ENCODE data around the gene EMP3.
A peak's percentile ranks its signal among the peaks of the same experiment; 100 is the strongest.

Gene EMP3

DNA sequence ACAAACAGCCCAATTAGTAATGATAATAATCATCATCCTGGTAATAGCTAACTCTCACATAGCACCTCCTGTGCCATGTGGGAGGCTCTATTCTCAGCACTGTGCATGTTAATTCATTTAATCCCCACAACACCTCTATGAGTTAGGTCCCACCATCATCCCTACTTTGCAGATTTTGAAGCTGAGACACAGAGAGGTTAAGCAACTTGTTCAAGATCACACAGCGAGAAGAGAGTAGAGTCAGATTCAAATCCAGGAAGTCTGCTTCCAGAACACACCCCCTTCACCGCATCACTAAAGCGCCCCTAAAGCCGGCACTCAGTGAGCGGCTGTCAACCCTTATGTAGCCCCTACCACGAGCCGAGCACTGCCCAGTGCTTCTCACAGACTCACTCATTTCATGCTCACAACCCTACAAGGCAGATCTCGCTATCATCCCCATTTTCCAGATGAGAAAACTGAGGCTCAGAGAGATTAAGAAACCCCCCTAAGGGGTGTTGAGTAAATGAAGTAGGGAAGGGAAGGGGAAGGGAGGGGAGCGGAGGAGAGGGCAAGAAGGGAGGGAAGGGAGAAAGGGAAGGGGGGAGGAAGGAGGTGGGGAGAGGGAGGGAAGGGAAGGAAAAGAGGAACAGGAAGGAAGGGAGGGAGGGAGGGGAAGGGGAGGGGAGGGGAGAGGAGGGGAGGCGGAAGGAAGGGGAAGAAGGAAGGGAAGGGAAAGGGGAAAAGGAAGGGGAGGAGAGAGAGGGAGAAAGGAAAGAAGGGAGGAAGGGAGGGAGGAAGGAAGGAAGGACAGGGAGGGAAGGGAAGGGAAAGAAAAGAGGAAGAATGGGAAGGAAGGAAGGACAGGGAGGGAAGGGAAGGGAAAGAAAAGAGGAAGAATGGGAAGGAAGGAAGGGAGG, 16.4 kb downstream of the EMP3 start:
- in situ Hi-C loops (cut with MboI; ENCODE audit: low pct_unique_long_range_greater_than_20kb, low sequenced_read_pairs), result loop anchor here (25.0 kb wide), 1 partner anchor 246 kb away; no protein-coding TSS in a partner anchor

DNA sequence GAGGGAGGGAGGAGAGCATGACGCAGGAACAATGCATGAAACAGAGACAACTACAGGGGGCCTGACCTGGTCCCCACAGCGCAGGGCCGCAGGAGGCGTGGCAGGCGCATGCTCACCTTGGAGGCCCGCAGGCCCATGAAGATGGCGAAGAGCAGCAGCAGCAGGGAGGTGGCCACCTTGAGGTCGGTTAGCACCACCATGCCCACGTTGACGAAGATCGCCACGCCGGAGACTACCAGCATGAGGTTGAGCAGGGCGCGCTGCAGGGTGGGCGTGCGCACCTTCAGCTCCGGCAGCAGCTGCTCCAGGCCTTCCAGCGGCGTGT, 17.0 kb downstream of the EMP3 start:
- DNase-seq, result no peak
- in situ Hi-C loops (cut with MboI; ENCODE audit: low pct_unique_long_range_greater_than_20kb, low sequenced_read_pairs), result loop anchor here (25.0 kb wide), 1 partner anchor 245 kb away; no protein-coding TSS in a partner anchor

More for the DNA sequence above, 16.4 kb downstream of the EMP3 start:
- DNase-seq, result no peak

DNA sequence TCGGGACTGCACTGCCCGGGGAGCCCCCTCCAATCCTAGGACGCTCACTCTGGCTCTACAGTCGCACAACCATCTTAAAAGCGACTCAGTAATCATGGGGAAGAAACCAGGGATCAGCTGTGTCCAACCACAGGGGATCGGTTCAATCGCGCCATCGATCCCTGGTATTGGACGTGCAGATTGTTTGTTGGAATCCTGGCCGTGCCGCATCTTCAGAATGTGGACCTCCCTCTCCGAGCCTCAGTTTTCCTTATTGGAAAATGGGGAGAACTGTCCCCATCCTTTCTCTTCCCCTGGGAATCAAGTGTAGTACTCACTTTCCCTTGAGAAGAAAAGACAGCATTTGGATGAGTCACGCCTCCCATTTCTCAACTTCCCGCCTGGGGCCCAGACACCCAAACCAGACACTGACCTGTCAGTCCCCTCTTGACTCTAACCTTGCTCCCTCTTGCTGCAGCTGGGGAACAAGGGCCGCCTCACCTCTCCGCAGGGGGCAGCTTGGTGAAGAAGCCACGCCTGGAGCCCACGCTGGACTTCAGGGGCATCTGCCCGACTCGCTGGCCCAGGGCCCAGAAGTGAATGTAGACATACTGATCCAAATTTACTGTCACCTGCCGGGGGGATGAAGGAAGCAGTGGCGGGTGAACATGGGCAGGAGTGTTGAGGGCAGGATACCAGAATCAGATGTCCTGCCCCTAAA, 17.6 kb downstream of the EMP3 start:
- in situ Hi-C loops (cut with MboI; ENCODE audit: low pct_unique_long_range_greater_than_20kb, low sequenced_read_pairs), result loop anchor here (25.0 kb wide), 1 partner anchor 244 kb away; no protein-coding TSS in a partner anchor
- no peak for DNase-seq

DNA sequence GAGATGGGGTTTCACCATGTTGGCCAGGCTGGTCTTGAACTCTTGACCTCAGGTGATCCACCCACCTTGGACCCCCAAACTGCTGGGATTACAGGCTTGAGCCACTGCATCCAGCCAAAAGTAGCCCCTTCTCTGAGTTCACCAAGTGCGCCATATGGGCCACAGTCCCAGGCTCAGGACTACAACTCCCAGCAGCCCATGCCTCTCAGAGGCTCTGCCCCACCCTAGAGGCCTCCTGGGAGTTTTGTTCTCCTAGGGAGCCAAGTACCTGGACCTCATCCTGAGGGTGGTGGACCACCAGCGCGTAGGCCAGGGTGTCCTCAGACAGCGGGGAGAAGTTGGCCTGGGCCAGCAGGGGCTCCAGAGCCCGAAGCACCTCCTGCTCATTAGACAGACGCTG, 19.5 kb downstream of the EMP3 start:
- DNase-seq, result no peak

DNA sequence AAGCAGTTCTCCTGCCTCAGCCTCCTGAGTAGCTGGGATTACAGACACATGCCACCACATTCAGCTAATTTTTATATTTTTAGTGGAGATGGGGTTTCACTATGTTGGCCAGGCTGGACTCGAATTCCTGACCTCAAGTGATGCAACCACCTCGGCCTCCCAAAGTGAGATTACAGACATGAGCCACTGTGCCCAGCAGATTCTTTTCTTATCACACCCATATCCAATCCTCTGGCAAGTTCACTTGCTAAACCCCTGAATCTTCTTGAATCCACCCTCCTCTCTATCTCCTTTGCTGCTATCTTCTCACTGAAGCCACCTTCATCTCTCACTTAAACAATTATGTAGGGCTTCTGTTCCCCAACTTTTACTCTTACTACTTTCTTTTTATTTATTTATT, 20.8 kb downstream of the EMP3 start:
- in situ Hi-C loops (cut with MboI; ENCODE audit: low pct_unique_long_range_greater_than_20kb, low sequenced_read_pairs), result loop anchor here (25.0 kb wide), 1 partner anchor 241 kb away; no protein-coding TSS in a partner anchor
- no peak for DNase-seq

More for the DNA sequence above, 19.5 kb downstream of the EMP3 start:
- in situ Hi-C loops (cut with MboI; ENCODE audit: low pct_unique_long_range_greater_than_20kb, low sequenced_read_pairs), result loop anchor here (25.0 kb wide), 1 partner anchor 242 kb away; no protein-coding TSS in a partner anchor

DNA sequence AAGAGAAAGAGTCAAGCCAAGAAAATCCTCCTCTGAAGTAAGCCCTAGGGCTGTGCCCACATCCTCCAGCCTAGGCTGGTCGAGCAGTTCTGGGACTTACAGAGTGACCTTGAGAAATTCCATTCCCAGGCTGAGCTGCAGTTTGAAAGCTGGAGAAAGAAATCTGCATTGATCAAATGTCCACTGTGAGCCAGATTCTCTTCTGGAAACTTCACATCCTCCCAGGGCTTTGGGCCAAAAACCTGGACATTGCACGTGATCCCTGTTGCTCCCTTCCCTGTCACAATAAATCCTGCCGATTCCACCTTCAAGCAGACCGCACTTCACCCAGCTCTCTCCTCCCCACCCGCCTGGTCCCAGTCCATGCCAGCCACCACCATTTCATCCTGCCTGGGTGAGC, 22.7 kb downstream of the EMP3 start:
- in situ Hi-C loops (cut with MboI; ENCODE audit: low pct_unique_long_range_greater_than_20kb, low sequenced_read_pairs), result loop anchor here (25.0 kb wide), 1 partner anchor 239 kb away; no protein-coding TSS in a partner anchor
- no peak for DNase-seq

DNA sequence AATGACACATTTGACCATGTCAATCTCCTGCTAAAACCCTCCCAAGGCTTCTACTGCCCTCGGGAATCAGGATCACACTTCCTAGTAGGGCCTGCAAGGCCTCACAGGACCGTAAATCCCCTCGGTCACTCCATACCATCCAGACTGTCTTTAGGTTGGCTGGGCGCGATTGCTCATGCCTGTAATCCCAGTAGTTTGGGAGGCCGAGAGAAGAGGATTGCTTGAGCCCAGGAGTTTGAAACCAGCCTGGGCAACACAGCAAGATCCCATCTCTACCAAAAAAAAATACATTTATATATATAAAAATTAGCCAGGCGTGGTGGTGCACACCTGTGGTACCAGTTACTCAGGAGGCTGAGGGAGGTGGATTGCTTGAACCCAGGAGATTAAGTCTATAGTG, 23.4 kb downstream of the EMP3 start:
- in situ Hi-C loops (cut with MboI; ENCODE audit: low pct_unique_long_range_greater_than_20kb, low sequenced_read_pairs), result loop anchor here (25.0 kb wide), 1 partner anchor 239 kb away; no protein-coding TSS in a partner anchor
- DNase-seq, result no peak

DNA sequence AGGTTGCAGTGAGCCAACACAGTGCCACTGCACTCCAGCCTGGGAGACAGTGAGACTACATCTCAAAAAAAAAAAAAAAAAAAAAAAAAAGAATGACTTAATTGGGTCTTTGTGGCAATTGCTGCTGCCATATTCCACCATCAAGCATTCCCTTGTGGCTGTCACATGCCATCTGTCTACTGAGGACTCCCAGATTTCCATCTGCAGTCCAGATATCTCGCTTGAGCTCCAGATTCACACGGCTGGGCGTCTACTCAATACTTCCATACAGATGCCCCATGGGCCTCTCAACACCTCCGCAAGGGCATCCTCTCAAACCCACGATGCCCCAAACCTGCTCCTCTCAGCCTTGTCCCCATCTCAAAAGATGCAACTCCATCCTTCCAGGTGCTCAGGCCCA, 25.5 kb downstream of the EMP3 start:
- no peak for DNase-seq
- in situ Hi-C loops (cut with MboI; ENCODE audit: low pct_unique_long_range_greater_than_20kb, low sequenced_read_pairs), result no loop called here

DNA sequence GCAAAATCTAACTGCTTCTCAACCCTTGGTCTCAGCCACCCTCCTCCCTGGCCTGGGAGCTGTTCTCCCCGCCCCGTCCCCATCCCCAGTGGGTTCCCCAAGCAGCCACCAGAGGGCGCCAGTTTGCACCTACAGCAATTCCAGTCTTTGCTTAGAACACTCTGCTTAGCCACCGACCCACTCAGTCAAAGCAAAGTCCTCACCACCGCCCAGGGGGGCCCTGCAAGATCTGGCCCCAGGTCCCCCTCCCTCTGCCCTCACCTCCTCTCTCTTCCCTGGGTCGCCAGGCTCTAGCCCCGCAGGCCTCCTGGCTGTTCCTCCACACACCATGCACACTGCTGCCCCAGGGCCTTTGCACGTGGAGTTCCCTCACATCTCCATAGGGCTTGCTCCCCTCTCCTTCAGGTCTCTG, 26.0 kb downstream of the EMP3 start:
- in situ Hi-C loops (cut with MboI; ENCODE audit: low pct_unique_long_range_greater_than_20kb, low sequenced_read_pairs), result no loop called here
- peak; percentile 79 for DNase-seq

DNA sequence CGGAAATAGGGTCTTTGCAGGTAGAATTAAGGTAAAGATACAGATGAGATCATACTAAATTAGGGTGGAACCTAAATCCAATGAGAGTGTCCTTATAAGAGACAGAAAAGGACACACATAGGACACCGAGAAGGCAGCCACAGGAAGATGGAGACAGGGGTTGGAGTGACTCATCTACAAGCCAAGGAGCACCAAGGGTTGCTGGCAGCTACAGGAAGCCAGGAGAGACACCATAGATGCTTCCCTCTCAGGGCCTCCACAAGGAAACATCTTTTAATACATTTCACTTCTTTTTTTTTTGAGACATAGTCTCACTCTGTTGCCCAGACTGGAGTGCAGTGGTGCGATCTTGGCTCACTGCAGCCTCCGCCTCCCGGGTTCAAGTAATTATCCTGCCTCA, 28.3 kb downstream of the EMP3 start:
- in situ Hi-C loops (cut with MboI; ENCODE audit: low pct_unique_long_range_greater_than_20kb, low sequenced_read_pairs), result no loop called here
- no peak for DNase-seq

DNA sequence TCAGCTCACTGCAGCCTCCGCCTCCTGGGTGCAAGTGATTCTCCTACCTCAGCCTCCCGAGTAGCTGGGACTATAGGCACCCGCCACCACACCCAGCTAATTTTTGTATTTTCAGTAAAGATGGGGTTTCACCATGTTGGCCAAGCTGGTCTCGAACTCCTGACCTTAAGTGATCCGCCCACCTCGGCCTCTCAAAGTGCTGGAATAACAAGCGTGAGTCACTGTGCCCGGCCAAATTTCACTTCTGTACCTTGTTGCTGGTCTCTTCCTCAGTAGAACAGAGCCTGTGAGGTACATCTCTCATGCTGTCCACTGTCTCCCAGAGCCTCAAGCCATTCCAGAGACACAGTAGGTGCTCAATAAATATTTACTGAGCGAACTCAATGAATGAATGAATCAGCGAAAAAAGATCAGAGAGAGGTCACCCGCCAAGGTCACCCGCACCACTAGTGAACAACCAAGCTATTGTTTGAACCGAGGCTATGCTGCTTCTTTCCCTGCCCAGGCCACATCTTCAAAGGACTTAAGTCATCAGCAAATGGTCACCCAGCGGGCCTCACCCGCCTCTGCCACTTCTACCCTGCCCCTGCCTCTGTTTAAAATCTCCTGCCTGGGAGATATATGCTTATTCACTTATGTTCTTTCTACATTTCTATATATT, 29.1 kb downstream of the EMP3 start:
- in situ Hi-C loops (cut with MboI; ENCODE audit: low pct_unique_long_range_greater_than_20kb, low sequenced_read_pairs), result no loop called here
- DNase-seq, result no peak

DNA sequence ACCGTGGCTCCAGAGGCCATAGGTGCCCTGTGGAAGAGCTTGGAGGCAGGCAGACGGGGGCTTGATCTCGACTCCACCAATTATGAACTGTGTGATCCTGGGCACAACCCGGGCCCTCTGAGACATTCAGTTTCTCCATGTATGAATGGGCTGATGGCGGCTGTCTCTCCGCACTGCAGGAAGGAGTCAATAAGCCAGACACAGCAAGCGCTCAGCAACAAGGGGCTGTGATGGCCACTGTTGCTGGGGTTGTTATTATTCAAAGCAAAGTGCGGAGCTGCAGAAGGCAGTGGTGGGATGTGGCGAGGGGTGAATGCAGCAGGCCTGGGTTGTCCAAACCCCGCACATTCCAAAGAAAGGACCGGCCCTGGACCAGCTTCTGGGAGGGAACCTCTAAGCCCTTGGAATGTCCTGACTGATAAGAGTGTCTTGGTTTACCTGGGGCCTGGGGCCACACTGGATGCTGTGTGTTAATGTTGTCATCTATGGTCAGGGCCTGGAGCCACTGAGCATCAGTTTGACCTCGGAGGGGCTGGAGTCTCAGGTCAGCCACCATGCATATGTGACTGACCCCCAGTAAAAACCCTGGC, 30.1 kb downstream of the EMP3 start:
- in situ Hi-C loops (cut with MboI; ENCODE audit: low pct_unique_long_range_greater_than_20kb, low sequenced_read_pairs), result no loop called here
- no peak for DNase-seq

DNA sequence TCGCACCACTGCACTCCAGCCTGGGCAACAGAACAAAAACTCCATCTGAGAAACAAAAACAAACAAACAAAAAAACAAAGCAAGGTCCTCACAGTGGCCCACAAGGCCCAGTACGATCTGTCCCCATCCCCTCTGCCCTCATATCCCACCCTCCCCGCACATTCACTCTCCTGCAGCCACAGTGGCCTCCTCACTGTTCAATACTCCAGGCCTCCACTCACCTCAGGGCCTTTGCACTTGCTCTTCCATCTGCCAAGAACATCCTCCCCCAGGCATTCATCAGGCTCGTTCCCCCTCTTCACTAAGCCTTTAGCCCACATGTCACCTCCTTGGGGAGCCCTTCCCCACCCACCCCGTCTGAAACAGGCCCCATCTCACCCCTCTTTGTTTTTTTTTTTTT, 33.8 kb downstream of the EMP3 start:
- DNase-seq, result no peak
- in situ Hi-C loops (cut with MboI; ENCODE audit: low pct_unique_long_range_greater_than_20kb, low sequenced_read_pairs), result no loop called here

DNA sequence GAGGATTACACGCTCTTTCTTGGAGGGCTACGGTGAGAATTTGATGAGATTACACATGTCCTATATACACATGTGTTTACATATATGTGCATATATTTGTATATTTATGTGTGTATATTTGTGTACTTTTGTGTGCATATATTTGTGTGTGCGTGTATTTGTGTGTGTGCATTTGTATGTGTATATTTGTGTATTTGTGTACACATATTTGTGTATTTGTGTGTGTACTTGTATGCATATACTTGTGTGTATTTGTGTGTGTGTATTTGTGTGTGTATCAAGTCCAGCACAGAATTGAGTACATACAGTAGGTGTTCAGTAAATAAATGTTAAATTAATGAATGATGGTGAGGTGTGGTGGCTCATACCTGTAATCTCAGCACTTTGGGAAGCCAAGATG, 36.6 kb downstream of the EMP3 start:
- in situ Hi-C loops (cut with MboI; ENCODE audit: low pct_unique_long_range_greater_than_20kb, low sequenced_read_pairs), result no loop called here
- no peak for DNase-seq

DNA sequence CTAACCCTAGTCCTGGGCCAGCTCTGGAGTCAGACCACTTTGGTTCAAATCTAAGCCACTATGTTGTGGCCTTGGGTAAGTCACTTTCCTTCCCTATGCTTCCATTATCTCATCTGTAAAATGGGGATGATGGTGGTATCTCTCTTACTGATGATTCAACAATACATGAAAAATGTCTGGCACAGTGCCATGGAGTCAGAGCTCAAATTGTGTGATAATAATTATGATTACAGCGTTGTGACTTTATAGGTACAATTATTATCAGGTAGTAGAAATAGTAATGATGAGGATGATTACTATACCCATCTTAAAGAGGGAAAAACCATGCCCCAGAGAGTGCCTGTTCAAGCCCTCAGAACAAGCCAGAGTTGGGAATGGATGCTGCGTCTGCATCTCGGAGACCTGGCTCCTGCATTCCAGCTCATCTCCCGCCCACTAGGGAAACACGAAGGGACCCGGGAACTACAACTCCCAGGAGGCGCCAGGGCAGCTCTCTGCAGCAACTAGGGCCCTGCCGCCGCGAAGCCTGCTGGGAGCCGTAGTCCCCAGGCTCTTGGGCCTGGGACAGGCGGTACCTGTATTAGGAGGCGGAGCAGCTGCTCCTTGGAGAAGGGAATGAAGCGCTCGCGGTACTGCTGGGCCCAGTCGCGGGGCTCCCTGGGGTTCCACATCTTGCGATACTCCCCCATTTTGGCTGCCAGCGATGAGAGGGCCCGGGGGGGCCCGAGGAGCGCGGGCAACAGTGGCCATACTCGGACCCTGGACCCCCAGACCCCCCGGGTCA, 37.6 kb downstream of the EMP3 start:
- in situ Hi-C loops (cut with MboI; ENCODE audit: low pct_unique_long_range_greater_than_20kb, low sequenced_read_pairs), result no loop called here
- peak; percentile 92 for DNase-seq

DNA sequence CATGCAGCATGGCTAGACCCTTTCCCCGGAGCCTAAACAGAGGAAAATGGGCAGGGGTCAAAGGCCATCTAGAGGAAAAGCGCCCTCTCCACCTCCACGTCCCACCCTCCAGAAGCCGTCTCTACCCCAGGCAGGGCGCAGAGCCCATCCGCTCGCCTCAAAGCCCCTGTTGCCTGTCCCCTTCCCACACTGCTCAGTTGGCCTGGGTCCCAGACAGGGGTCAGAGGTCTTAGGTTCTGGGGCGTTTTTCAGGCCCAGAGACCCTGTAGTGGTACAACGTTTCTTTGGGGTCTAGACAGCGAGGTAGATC, 38.1 kb downstream of the EMP3 start:
- in situ Hi-C loops (cut with MboI; ENCODE audit: low pct_unique_long_range_greater_than_20kb, low sequenced_read_pairs), result no loop called here
- no peak for DNase-seq

DNA sequence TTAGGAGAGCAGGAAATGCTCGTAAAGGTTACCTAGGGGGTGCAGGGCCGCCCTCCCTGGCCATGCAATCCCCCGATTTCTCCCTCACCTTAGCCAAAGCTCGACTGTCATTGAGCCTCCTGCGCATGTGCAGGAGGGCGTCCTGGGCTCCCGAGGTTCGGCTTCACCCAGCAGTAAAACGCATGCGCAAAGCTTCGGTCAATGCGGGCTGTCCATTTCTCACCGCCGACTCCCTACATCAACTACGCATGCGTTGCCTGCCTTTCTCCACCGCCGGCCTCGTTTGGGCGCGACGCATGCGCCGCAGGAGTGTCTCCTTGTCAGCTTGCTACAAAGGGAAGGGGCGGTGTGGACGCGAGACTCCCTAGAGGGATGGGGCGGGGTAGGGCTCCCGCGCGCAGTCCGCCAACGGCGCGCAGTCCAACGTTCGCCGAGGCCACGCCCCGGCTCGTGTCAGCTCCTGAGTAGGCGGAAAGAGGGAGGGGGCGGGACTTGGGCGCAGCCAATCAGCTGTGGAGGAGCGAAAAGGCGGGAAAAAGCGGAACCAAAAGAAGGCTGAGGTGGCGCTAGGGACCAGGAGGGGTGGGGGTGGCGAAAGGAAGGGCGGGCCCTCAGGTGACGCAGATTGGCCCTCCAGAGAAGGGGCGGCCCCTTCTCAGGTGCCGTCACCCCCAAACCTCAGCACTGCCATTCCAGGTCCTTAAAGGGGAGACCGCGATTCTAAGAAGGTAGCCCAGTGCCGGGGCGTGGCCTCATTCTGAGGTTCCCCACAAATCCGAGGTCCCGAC, 38.7 kb downstream of the EMP3 start, which contains the start of the genes SYNGR4 and TMEM143:
TSS of gene SYNGR4 (plus strand) at position 558 of the 788 bp plus-strand sequence. CDS start 1,476 bp downstream, outside the sequence.
TSS of gene TMEM143 (minus strand) at position 131 of the 788 bp plus-strand sequence. CDS start at position 111, 20 bp downstream.
- in situ Hi-C loops (cut with MboI; ENCODE audit: low pct_unique_long_range_greater_than_20kb, low sequenced_read_pairs), result no loop called here

More for the DNA sequence above, 38.7 kb downstream of the EMP3 start, which contains the start of the genes SYNGR4 and TMEM143:
- peak; percentile 100 for DNase-seq

Data from KBM-7 (cell line).